Inflammatory macrophage treated with lipopolysaccharide for 4 hours (primary cell): ENCODE results near the gene DPP9.
"Not testable (repeated sequence)": the region's sequence is repeated elsewhere in the genome, so short reads cannot be mapped to it uniquely, and the experiment has no call there.

ENCODE experiments used
- DNase-seq: peaks from one replicate; pipeline ENCODE4 v3.0.0-alpha.2; 2020

Gene DPP9

GRCh38 chr19:4738734-4739133, 15.1 kb upstream of the DPP9 start:
- no peak for DNase-seq

- DNase-seq = no peak
Observed at GRCh38 chr19:4737955-4738600, 14.4 kb upstream of the DPP9 start.

GRCh38 chr19:4733755-4734345, 10.2 kb upstream of the DPP9 start:
- DNase-seq = no peak

GRCh38 chr19:4732680-4733114, 9.1 kb upstream of the DPP9 start:
- DNase-seq = peak; percentile 59

- DNase-seq = peak; percentile 35
Observed at GRCh38 chr19:4730740-4731171, 7.1 kb upstream of the DPP9 start.

GRCh38 chr19:4728871-4729270, 5.2 kb upstream of the DPP9 start:
- peak; percentile 77 for DNase-seq

- DNase-seq = peak; percentile 17
Observed at GRCh38 chr19:4722671-4723594, 709 bp downstream of the DPP9 start.

GRCh38 chr19:4721196-4721595, 2.4 kb downstream of the DPP9 start:
- no peak for DNase-seq

GRCh38 chr19:4720037-4720700, 3.5 kb downstream of the DPP9 start:
- no peak for DNase-seq

GRCh38 chr19:4719499-4719866, 4.2 kb downstream of the DPP9 start:
- DNase-seq = no peak

- no peak for DNase-seq
Observed at GRCh38 chr19:4717966-4718701, 5.5 kb downstream of the DPP9 start.

GRCh38 chr19:4717191-4717965, 6.3 kb downstream of the DPP9 start:
- no peak for DNase-seq

GRCh38 chr19:4715529-4716221, 8.0 kb downstream of the DPP9 start:
- peak; percentile 90 for DNase-seq

- DNase-seq = not testable (repeated sequence)
Observed at GRCh38 chr19:4715178-4715528, 8.5 kb downstream of the DPP9 start.

GRCh38 chr19:4714016-4714415, 9.6 kb downstream of the DPP9 start:
- no peak for DNase-seq

GRCh38 chr19:4713384-4713951, 10.2 kb downstream of the DPP9 start:
- DNase-seq = no peak

- DNase-seq = no peak
Observed at GRCh38 chr19:4712771-4713170, 10.9 kb downstream of the DPP9 start.

GRCh38 chr19:4711211-4711610, 12.4 kb downstream of the DPP9 start:
- no peak for DNase-seq

GRCh38 chr19:4710281-4710600, 13.4 kb downstream of the DPP9 start:
- DNase-seq = no peak

- no peak for DNase-seq
Observed at GRCh38 chr19:4709440-4710280, 14.0 kb downstream of the DPP9 start.
